HCT116 (cell line): Measurements from ENCODE around the gene GAS2L2. TPM values are rescaled to one million over a fixed set of nuclear protein-coding genes. Genes with fewer than 3 reads are reported as not detected.

Experiments
- ATAC-seq: fragments of 200-7000 bp; cut with Tn5 transposase; 2 replicates; pipeline ENCODE4 v1.9.1; 2020; ENCODE audit warnings: mild to moderate bottlenecking, moderate library complexity
- BruUV-seq: library from RNA; stranded (reverse); fragments of 400-500 nt; replicated peaks from 2 replicates; lab custom pipeline; 2021; lab: Mats Ljungman, UMichigan
- CTCF ChIA-PET: fragments of 300-600 bp; sonication (Branson Sonifier 250); formaldehyde crosslinking; loops from one replicate; lab custom pipeline; 2021; ENCODE audit warnings: antibody characterized with exemption; lab: Charles Lee
- POLR2A ChIA-PET: fragments of 300-600, 350-600 bp; sonication (Branson Sonifier 250); formaldehyde crosslinking; loops from one replicate; lab custom pipeline; 2021; ENCODE audit warnings: antibody characterized with exemption; lab: Charles Lee
- RAD21 ChIA-PET, 2 experiments: fragments of 300-600 bp; sonication (Branson Sonifier 250); formaldehyde crosslinking; loops; one replicate each; lab custom pipeline; 2023; ENCODE audit warnings: low total read pairs in 2 of 2; ENCODE audit not compliant: uncharacterized antibody in 2 of 2, unreplicated experiment in 2 of 2, low non-redundant PET in 1 of 2; lab: Charles Lee
- DNase-seq: peaks from one replicate; pipeline ENCODE4 v3.0.0-alpha.2; 2010; ENCODE audit warnings: low read depth, low spot score
- H2AFZ ChIP-seq: fragments of 200-600 bp; shearing (Covaris generic), sonication (generic); 2 replicates; pipeline ENCODE4 v1.6.1; 2017; ENCODE audit warnings: low read depth, mixed run types, mixed read lengths, antibody characterized with exemption, low read length; ENCODE audit not compliant: poor library complexity, severe bottlenecking
- H3K27ac ChIP-seq: 2 replicates; pipeline ENCODE4 v1.5.1; 2012; ENCODE audit warnings: low read depth, low read length
- H3K27me3 ChIP-seq: fragments of 200-600 bp; sonication (generic); 2 replicates; pipeline ENCODE4 v1.6.1; 2016; ENCODE audit warnings: mixed run types, low read length, mixed read lengths; ENCODE audit not compliant: insufficient read depth
- H3K36me3 ChIP-seq, 2 experiments: fragments of 200-500 bp in 1 of 2; fragments of 200-600 bp in 1 of 2; sonication (Bioruptor generic) in 1 of 2; sonication (generic) in 1 of 2; 2 replicates each; pipeline versions ENCODE4 v1.5.1 to v1.6.1; 2014 to 2016; ENCODE audit warnings: low read length in 2 of 2, inconsistent platforms in 1 of 2, mixed read lengths in 1 of 2, mixed run types in 1 of 2; ENCODE audit not compliant: insufficient read depth in 2 of 2, control insufficient read depth in 1 of 2
- H3K4me1 ChIP-seq, 2 experiments: fragments of 200-600 bp in 1 of 2; sonication (generic) in 1 of 2; 2 replicates each; pipeline versions ENCODE4 v1.5.1 to v1.6.1; 2012 to 2017; ENCODE audit warnings: low read length in 2 of 2, inconsistent platforms in 1 of 2, mild to moderate bottlenecking in 1 of 2, mixed read lengths in 1 of 2, mixed run types in 1 of 2, moderate library complexity in 1 of 2; ENCODE audit not compliant: insufficient read depth in 2 of 2, control insufficient read depth in 1 of 2
- H3K4me2 ChIP-seq: fragments of 200-600 bp; sonication (generic); 2 replicates; pipeline ENCODE4 v1.6.1; 2017; ENCODE audit warnings: mixed run types, low read length, mixed read lengths
- H3K4me3 ChIP-seq, 2 experiments: fragments of 200-600 bp in 1 of 2; sonication (generic) in 1 of 2; replicated peaks in 1 of 2; 2 replicates each; pipeline ENCODE4 v1.5.1; 2011 to 2016; ENCODE audit warnings: low read length in 2 of 2, control low read depth in 1 of 2, low read depth in 1 of 2, mild to moderate bottlenecking in 1 of 2, mixed read lengths in 1 of 2, mixed run types in 1 of 2
- H3K79me2 ChIP-seq: fragments of 200-600 bp; sonication (generic); 2 replicates; pipeline ENCODE4 v1.6.1; 2017; ENCODE audit warnings: mild to moderate bottlenecking, mixed run types, low read length, moderate library complexity, mixed read lengths; ENCODE audit not compliant: insufficient read depth
- H3K9ac ChIP-seq: fragments of 200-600 bp; sonication (generic); 2 replicates; pipeline ENCODE4 v1.6.1; 2016; ENCODE audit warnings: low read length, mixed read lengths
- H3K9me2 ChIP-seq: fragments of 200-600 bp; sonication (generic), shearing (Covaris generic); 2 replicates; pipeline ENCODE4 v1.6.1; 2017; ENCODE audit warnings: mixed run types, mild to moderate bottlenecking, moderate library complexity; ENCODE audit not compliant: insufficient read depth
- H3K9me3 ChIP-seq, 2 experiments: fragments of 200-500 bp in 1 of 2; fragments of 200-600 bp in 1 of 2; sonication (Bioruptor generic) in 1 of 2; sonication (generic) in 1 of 2; 2 replicates each; pipeline ENCODE4 v1.6.1; 2014 to 2017; ENCODE audit warnings: low read length in 2 of 2, mixed read lengths in 2 of 2, inconsistent platforms in 1 of 2, low read depth in 1 of 2, mild to moderate bottlenecking in 1 of 2, mixed run types in 1 of 2, moderate library complexity in 1 of 2; ENCODE audit not compliant: control insufficient read depth in 1 of 2, insufficient read depth in 1 of 2
- H4K20me1 ChIP-seq: fragments of 200-600 bp; sonication (generic), shearing (Covaris generic); 2 replicates; pipeline ENCODE4 v1.6.1; 2017; ENCODE audit warnings: mixed run types, mild to moderate bottlenecking, moderate library complexity; ENCODE audit not compliant: insufficient read depth
- ATF3 ChIP-seq: IDR thresholded peaks from 2 replicates; pipeline ENCODE4 v1.6.1; 2012
- CEBPB ChIP-seq: IDR thresholded peaks from 2 replicates; pipeline ENCODE4 v1.6.1; 2012; ENCODE audit warnings: low read depth
- CTCF ChIP-seq, 3 experiments: fragments of 200-600 bp in 1 of 3; sonication (generic) in 1 of 3; IDR thresholded peaks in 2 of 3; conservative IDR thresholded peaks in 1 of 3; 2 replicates each; pipeline ENCODE4 v1.5.1; 2012 to 2017; ENCODE audit warnings: low read depth in 2 of 3, low read length in 2 of 3, antibody characterized with exemption in 1 of 3, borderline replicate concordance in 1 of 3, control low read depth in 1 of 3, mild to moderate bottlenecking in 1 of 3, mixed read lengths in 1 of 3, mixed run types in 1 of 3, moderate library complexity in 1 of 3; ENCODE audit not compliant: insufficient read depth in 1 of 3
- ELF1 ChIP-seq: IDR thresholded peaks from 2 replicates; pipeline ENCODE4 v1.6.1; 2012; ENCODE audit warnings: low read depth, borderline replicate concordance
- EZH2 ChIP-seq: fragments of 200-600 bp; sonication (generic); IDR thresholded peaks from 2 replicates; pipeline ENCODE4 v1.6.1; 2017; ENCODE audit warnings: antibody characterized with exemption, mixed run types
- EZH2phosphoT487 ChIP-seq: fragments of 200-600 bp; IDR thresholded peaks from 2 replicates; pipeline ENCODE4 v1.6.1; 2018; ENCODE audit warnings: antibody characterized with exemption, borderline replicate concordance
- JUND ChIP-seq: IDR thresholded peaks from 2 replicates; pipeline ENCODE4 v1.6.1; 2012
- POLR2A ChIP-seq: IDR thresholded peaks from 2 replicates; pipeline ENCODE4 v1.7.0; 2011; ENCODE audit warnings: borderline replicate concordance; ENCODE audit not compliant: insufficient read depth, insufficient read length; ENCODE audit errors: extremely low read depth
- POLR2AphosphoS5 ChIP-seq: IDR thresholded peaks from 2 replicates; pipeline ENCODE4 v1.6.1; 2011; ENCODE audit warnings: mild to moderate bottlenecking, low read depth, low read length, moderate library complexity
- RAD21 ChIP-seq: IDR thresholded peaks from 2 replicates; pipeline ENCODE4 v1.6.1; 2012; ENCODE audit warnings: low read depth, mild to moderate bottlenecking
- SIN3A ChIP-seq: IDR thresholded peaks from 2 replicates; pipeline ENCODE4 v1.6.1; 2012; ENCODE audit warnings: low read depth
- SP1 ChIP-seq: IDR thresholded peaks from 2 replicates; pipeline ENCODE4 v1.6.1; 2012; ENCODE audit warnings: low read depth
- YY1 ChIP-seq: IDR thresholded peaks from 2 replicates; pipeline ENCODE4 v1.6.1; 2011; ENCODE audit warnings: low read length, low read depth, moderate library complexity, mild to moderate bottlenecking; ENCODE audit not compliant: insufficient replicate concordance; ENCODE audit errors: extremely low read depth
- ZFX ChIP-seq: fragments of 450-650 bp; IDR thresholded peaks from 2 replicates; pipeline ENCODE4 v1.6.1; 2017
- ZNF274 ChIP-seq: fragments of 200-500 bp; sonication (Bioruptor generic); IDR thresholded peaks from 2 replicates; pipeline ENCODE4 v1.6.1; 2014; ENCODE audit warnings: mild to moderate bottlenecking, low read depth, low read length, inconsistent platforms
- intact Hi-C: fragments of 100-400 bp; cut with micrococcal nuclease; formaldehyde crosslinking; loops from 2 replicates; pipeline ENCODE4 v1.10.0; 2022
- total RNA-seq: library from RNA; stranded (reverse); gene quantifications from one replicate; pipeline ENCODE4 v1.2.1, GENCODE V29; 2021; ENCODE audit not compliant: unreplicated experiment

Gene GAS2L2
- total RNA-seq, 1 experiment from 2014 or later, result not detected

- ChIA-PET RAD21 (no interaction called here), POLR2A (no interaction called here), CTCF (no interaction called here)
- Histone ChIP-seq H3K36me3 (peaks cover 17 to 22% of the 10 kb centered on the region in 2 experiments; a peak in 3 of 4 replicates), H3K9me3 (no peaks in the 10 kb centered on the region), H3K4me3 (no peak overlapping the region), H3K27ac (no peak overlapping the region), H2AFZ (no peak overlapping the region), H4K20me1 (no peaks in the 10 kb centered on the region), H3K9me2 (no peaks in the 10 kb centered on the region), H3K4me2 (no peak overlapping the region), H3K9ac (no peak overlapping the region), H3K79me2 (no peaks in the 10 kb centered on the region), H3K4me1 (peaks cover 0 to 3% of the 10 kb centered on the region in 2 experiments; a peak in 1 of 4 replicates), H3K27me3 (no peaks in the 10 kb centered on the region)
- ATAC-seq (no peak), DNase-seq (no peak)
- TF ChIP-seq ZFX (no peak), POLR2A (no peak), ELF1 (no peak), CEBPB (no peak), SP1 (no peak), JUND (no peak), CTCF (IDR thresholded peaks at IDR 0.05 in 2 of 3, conservative IDR thresholded peaks at IDR 0.05 in 1 of 3; ENCODE audit: borderline replicate concordance in 1 of 3, insufficient read depth in 1 of 3, low read depth in 2 of 3, low read length in 2 of 3) (no peak), EZH2phosphoT487 (no peak)
- intact Hi-C loops, result no loop called here
- BruUV-seq, result no TSS peak
These were observed 29.3 kb downstream of the GAS2L2 start for GRCh38 chr17:35723735-35724134.

GRCh38 chr17:35717475-35717874 is 35.6 kb downstream of the GAS2L2 start:
- no peak overlapping the region for H3K4me2 ChIP-seq
- H3K9me2 ChIP-seq, result no peaks in the 10 kb centered on the region
- H3K27me3 ChIP-seq, result no peaks in the 10 kb centered on the region
- no peak overlapping the region for H3K27ac ChIP-seq
- no peak overlapping the region for H3K4me3 ChIP-seq
- H3K79me2 ChIP-seq, result no peaks in the 10 kb centered on the region
- no peak for ATAC-seq
- no peaks in the 10 kb centered on the region for H4K20me1 ChIP-seq
- DNase-seq, result no peak
- ChIA-PET CTCF (no interaction called here), POLR2A (interaction anchor here (1.1 kb wide), 1 partner anchor 139 kb away, joined by 3 read pairs; the partner anchor contains the start of gene PEX12), RAD21 (no interaction called here)
- intact Hi-C loops, result no loop called here
- no peaks in the 10 kb centered on the region for H3K9me3 ChIP-seq
- peaks cover 9 to 21% of the 10 kb centered on the region in 2 experiments for H3K36me3 ChIP-seq
- no peak overlapping the region for H2AFZ ChIP-seq
- no TSS peak for BruUV-seq
- H3K4me1 ChIP-seq, result no peaks in the 10 kb centered on the region
- H3K9ac ChIP-seq, result no peak overlapping the region
- no peak for TF ChIP-seq YY1
- TF ChIP-seq POLR2AphosphoS5, result no peak
- TF ChIP-seq ZNF274, result no peak
- TF ChIP-seq POLR2A, result no peak
- no peak for TF ChIP-seq ATF3
- no peak for TF ChIP-seq RAD21
- no peak for TF ChIP-seq SIN3A
- no peak for TF ChIP-seq EZH2
- no peak for TF ChIP-seq JUND
